Calu3 (cell line): ENCODE measurements around the gene SLFN11. TPM values are rescaled to one million over a fixed set of nuclear protein-coding genes. Genes with fewer than 3 reads are reported as not detected.

Experiments used
- BruUV-seq: library from RNA; stranded (reverse); fragments of 400-500 nt; replicated peaks from 2 replicates; lab custom pipeline; 2021; lab: Mats Ljungman, UMichigan
- CTCF ChIA-PET: fragments of 300-600 bp; sonication (Branson Sonifier 250); formaldehyde crosslinking; loops from one replicate; lab custom pipeline; 2022; ENCODE audit warnings: antibody characterized with exemption; lab: Charles Lee
- DNase-seq: peaks from one replicate; pipeline ENCODE4 v3.0.0; 2022
- H3K27ac Mint-ChIP-seq: one replicate; pipeline ENCODE4 v1.8.0; 2022; ENCODE audit warnings: mixed read lengths; ENCODE audit not compliant: unreplicated experiment
- H3K27me3 Mint-ChIP-seq: one replicate; pipeline ENCODE4 v1.8.0; 2022; ENCODE audit warnings: mixed read lengths; ENCODE audit not compliant: unreplicated experiment
- H3K36me3 Mint-ChIP-seq: one replicate; pipeline ENCODE4 v1.8.0; 2022; ENCODE audit warnings: mild to moderate bottlenecking, moderate library complexity, mixed read lengths; ENCODE audit not compliant: insufficient read depth, unreplicated experiment
- H3K4me1 Mint-ChIP-seq: one replicate; pipeline ENCODE4 v1.8.0; 2022; ENCODE audit warnings: mild to moderate bottlenecking, low read depth, mixed read lengths; ENCODE audit not compliant: unreplicated experiment
- H3K4me3 Mint-ChIP-seq: one replicate; pipeline ENCODE4 v1.8.0; 2022; ENCODE audit warnings: mild to moderate bottlenecking, low read depth, moderate library complexity, mixed read lengths; ENCODE audit not compliant: unreplicated experiment
- H3K9me3 Mint-ChIP-seq: one replicate; pipeline ENCODE4 v1.8.0; 2022; ENCODE audit warnings: low read depth, mixed read lengths; ENCODE audit not compliant: unreplicated experiment
- CTCF ChIP-seq: fragments of 200-600 bp; IDR thresholded peaks from one replicate; pipeline ENCODE4 v1.8.0; 2022; ENCODE audit warnings: antibody characterized with exemption; ENCODE audit not compliant: unreplicated experiment
- intact Hi-C: fragments of 100-400 bp; cut with micrococcal nuclease; formaldehyde crosslinking; loops from one replicate; pipeline ENCODE4 v1.10.0; 2022; ENCODE audit not compliant: unreplicated experiment
- total RNA-seq: library from RNA; stranded (reverse); gene quantifications from 2 replicates; pipeline ENCODE4 v1.2.3, GENCODE V29; 2022

Gene SLFN11
- total RNA-seq, 1 experiment from 2014 or later = 38.2 TPM

GRCh38 chr17:35359398-35359797 is 14.0 kb downstream of the SLFN11 start:
- Mint-ChIP-seq H3K27me3 (no peaks in the 10 kb centered on the region), H3K4me1 (no peaks in the 10 kb centered on the region), H3K9me3 (no peaks in the 10 kb centered on the region), H3K27ac (no peak overlapping the region), H3K36me3 (peaks cover 4% of the 10 kb centered on the region), H3K4me3 (no peak overlapping the region)
- DNase-seq = no peak
- no TSS peak for BruUV-seq
- CTCF ChIA-PET = no interaction called here
- intact Hi-C loops = no loop called here
- no peak for TF ChIP-seq CTCF

GRCh38 chr17:35352284-35352683 is 21.1 kb downstream of the SLFN11 start:
- no peak for DNase-seq
- Mint-ChIP-seq H3K27ac (no peak overlapping the region), H3K4me1 (peaks cover 7% of the 10 kb centered on the region), H3K36me3 (peaks cover 3% of the 10 kb centered on the region), H3K9me3 (no peaks in the 10 kb centered on the region), H3K4me3 (no peak overlapping the region), H3K27me3 (no peaks in the 10 kb centered on the region)
- CTCF ChIA-PET = no interaction called here
- BruUV-seq = no TSS peak
- intact Hi-C loops = no loop called here
- no peak for TF ChIP-seq CTCF

GRCh38 chr17:35350493-35350892 is 22.9 kb downstream of the SLFN11 start:
- Mint-ChIP-seq H3K27me3 (no peaks in the 10 kb centered on the region), H3K4me1 (peaks cover 16% of the 10 kb centered on the region), H3K9me3 (no peaks in the 10 kb centered on the region), H3K4me3 (no peak overlapping the region), H3K27ac (no peak overlapping the region), H3K36me3 (peaks cover 12% of the 10 kb centered on the region)
- no peak for DNase-seq
- intact Hi-C loops = no loop called here
- no peak for TF ChIP-seq CTCF
- no TSS peak for BruUV-seq
- CTCF ChIA-PET = no interaction called here

GRCh38 chr17:35345926-35346771 is 27.3 kb downstream of the SLFN11 start:
- no peaks in the 10 kb centered on the region for H3K9me3 Mint-ChIP-seq
- intact Hi-C loops = no loop called here
- peaks cover 8% of the 10 kb centered on the region for H3K36me3 Mint-ChIP-seq
- no peak overlapping the region for H3K27ac Mint-ChIP-seq
- CTCF ChIA-PET = no interaction called here
- peaks cover 16% of the 10 kb centered on the region for H3K4me1 Mint-ChIP-seq
- peak; percentile 5 for DNase-seq
- no peak for TF ChIP-seq CTCF
- peak overlapping the region; percentile 73 for H3K4me3 Mint-ChIP-seq
- no TSS peak for BruUV-seq
- peaks cover 17% of the 10 kb centered on the region for H3K27me3 Mint-ChIP-seq
